WTC11 (cell line): ENCODE measurements around the gene ARTN. TPM values are rescaled to one million over a fixed set of nuclear protein-coding genes. Genes with fewer than 3 reads are reported as not detected.

Experiments
- ATAC-seq: fragments of 200-7000 bp; cut with Tn5 transposase; 2 replicates; pipeline ENCODE4 v1.10.0; 2021; ENCODE audit warnings: mild to moderate bottlenecking, moderate library complexity
- CTCF ChIA-PET: fragments of 300-600 bp; sonication (Branson Sonifier 250); formaldehyde crosslinking; loops from one replicate; lab custom pipeline; 2021; ENCODE audit warnings: antibody characterized with exemption; lab: Charles Lee
- POLR2A ChIA-PET: fragments of 350-600 bp; sonication (Branson Sonifier 250); formaldehyde crosslinking; loops from one replicate; lab custom pipeline; 2021; ENCODE audit warnings: antibody characterized with exemption; lab: Charles Lee
- DNase-seq: peaks from one replicate; pipeline ENCODE4 v3.0.0; 2021; ENCODE audit warnings: low spot score
- H3K27ac Mint-ChIP-seq: 2 replicates; pipeline ENCODE4 v1.8.0; 2021; ENCODE audit warnings: mixed read lengths
- H3K27me3 Mint-ChIP-seq: 2 replicates; pipeline ENCODE4 v1.8.0; 2021; ENCODE audit warnings: low read depth, mild to moderate bottlenecking, moderate library complexity, mixed read lengths
- H3K36me3 Mint-ChIP-seq: 2 replicates; pipeline ENCODE4 v1.8.0; 2021; ENCODE audit warnings: mixed read lengths
- H3K4me1 Mint-ChIP-seq: 2 replicates; pipeline ENCODE4 v1.8.0; 2022; ENCODE audit warnings: mixed read lengths
- H3K4me3 Mint-ChIP-seq: 2 replicates; pipeline ENCODE4 v1.8.0; 2021; ENCODE audit warnings: mild to moderate bottlenecking, moderate library complexity, mixed read lengths
- H3K9me3 Mint-ChIP-seq: 2 replicates; pipeline ENCODE4 v1.8.0; 2021; ENCODE audit warnings: mixed read lengths
- ERG ChIP-seq: fragments of 250-450 bp; sonication (Bioruptor Pico); IDR thresholded peaks from 2 replicates; pipeline ENCODE4 v1.8.0; 2021; ENCODE audit warnings: mild to moderate bottlenecking
- IRF1 ChIP-seq: sonication (generic); formaldehyde crosslinking; IDR thresholded peaks from 2 replicates; pipeline ENCODE4 v1.8.0; 2023; ENCODE audit warnings: missing genetic modification reagents
- MYBL2 ChIP-seq: sonication (generic); formaldehyde crosslinking; IDR thresholded peaks from 2 replicates; pipeline ENCODE4 v1.8.1; 2023; ENCODE audit warnings: mild to moderate bottlenecking, moderate library complexity, missing genetic modification reagents
- NR3C1 ChIP-seq: sonication (generic); formaldehyde crosslinking; conservative IDR thresholded peaks from 2 replicates; pipeline ENCODE4 v1.8.1; 2023; ENCODE audit warnings: low read depth, mild to moderate bottlenecking, missing genetic modification reagents
- RELA ChIP-seq: sonication (generic); formaldehyde crosslinking; IDR thresholded peaks from 2 replicates; pipeline ENCODE4 v1.8.1; 2022; ENCODE audit warnings: missing genetic modification reagents, mild to moderate bottlenecking, borderline replicate concordance
- SMAD3 ChIP-seq: sonication (generic); formaldehyde crosslinking; IDR thresholded peaks from 2 replicates; pipeline ENCODE4 v1.8.0; 2022; ENCODE audit warnings: missing genetic modification reagents, mild to moderate bottlenecking, borderline replicate concordance
- TEAD1 ChIP-seq: sonication (generic); formaldehyde crosslinking; IDR thresholded peaks from 2 replicates; pipeline ENCODE4 v1.8.0; 2022; ENCODE audit warnings: mild to moderate bottlenecking, missing genetic modification reagents
- USF2 ChIP-seq: sonication (generic); formaldehyde crosslinking; IDR thresholded peaks from 2 replicates; pipeline ENCODE4 v1.8.1; 2023; ENCODE audit warnings: mild to moderate bottlenecking, missing genetic modification reagents, moderate library complexity
- ZBTB43 ChIP-seq: sonication (generic); formaldehyde crosslinking; IDR thresholded peaks from 2 replicates; pipeline ENCODE4 v1.8.1; 2023; ENCODE audit warnings: mild to moderate bottlenecking, missing genetic modification reagents
- ZNF219 ChIP-seq: sonication (generic); formaldehyde crosslinking; IDR thresholded peaks from 2 replicates; pipeline ENCODE4 v1.8.0; 2023; ENCODE audit warnings: missing genetic modification reagents, mild to moderate bottlenecking, borderline replicate concordance
- ZNF532 ChIP-seq: fragments of 250-450 bp; sonication (Bioruptor Pico); IDR thresholded peaks from 2 replicates; pipeline ENCODE4 v1.9.0; 2021; ENCODE audit warnings: mild to moderate bottlenecking, borderline replicate concordance
- total RNA-seq: library from RNA; stranded (reverse); gene quantifications from 3 replicates; pipeline ENCODE4 v1.2.3, GENCODE V29; 2021

The ARTN gene
- total RNA-seq, 1 experiment from 2014 or later, result 28.5 TPM

- TF ChIP-seq ZNF219 (CRISPR knock-in tag) (no peak), RELA (CRISPR knock-in tag) (no peak), NR3C1 (no peak)
Observed at GRCh38 chr1:43953361-43953760, 19.8 kb downstream of the ARTN start (continued).

GRCh38 chr1:43954036-43954435, 20.4 kb downstream of the ARTN start:
- POLR2A ChIA-PET, result interaction anchor here (1.0 to 1.4 kb wide), 3 partner anchors 20 to 38 kb away, joined by 3 to 4 read pairs (median 4); no protein-coding TSS in a partner anchor

More at GRCh38 chr1:43954036-43954435, 20.4 kb downstream of the ARTN start:
- H3K9me3 Mint-ChIP-seq, result no peaks in the 10 kb centered on the region
- no peaks in the 10 kb centered on the region for H3K27me3 Mint-ChIP-seq
- DNase-seq (no peak), ATAC-seq (no peak)
- H3K36me3 Mint-ChIP-seq, result peaks cover 13% of the 10 kb centered on the region; the same call in 1 of the 2 replicates
- CTCF ChIA-PET, result interaction anchor here (0.8 to 2.8 kb wide), 4 partner anchors 19 to 301 kb away, joined by 3 to 46 read pairs (median 12); partner anchors contain the start of gene ARTN
- H3K4me1 Mint-ChIP-seq, result peaks cover 12% of the 10 kb centered on the region
- H3K27ac Mint-ChIP-seq, result no peak overlapping the region
- no peak overlapping the region for H3K4me3 Mint-ChIP-seq
- no peak for TF ChIP-seq TEAD1 (CRISPR knock-in tag)
- TF ChIP-seq ERG, result no peak
- TF ChIP-seq USF2, result no peak
- TF ChIP-seq IRF1 (CRISPR knock-in tag), result no peak
- no peak for TF ChIP-seq ZNF532 (CRISPR knock-in tag)
- TF ChIP-seq MYBL2 (CRISPR knock-in tag), result no peak
- TF ChIP-seq SMAD3, result no peak
- TF ChIP-seq ZBTB43, result no peak
